ENCODE data around the gene NTM.
A peak's percentile ranks its signal among the peaks of the same experiment; 100 is the strongest.

Gene NTM

GRCh38 chr11:131571571-131571970 lies 201.2 kb downstream of the NTM start:
- no peak for DNase-seq

DNA sequence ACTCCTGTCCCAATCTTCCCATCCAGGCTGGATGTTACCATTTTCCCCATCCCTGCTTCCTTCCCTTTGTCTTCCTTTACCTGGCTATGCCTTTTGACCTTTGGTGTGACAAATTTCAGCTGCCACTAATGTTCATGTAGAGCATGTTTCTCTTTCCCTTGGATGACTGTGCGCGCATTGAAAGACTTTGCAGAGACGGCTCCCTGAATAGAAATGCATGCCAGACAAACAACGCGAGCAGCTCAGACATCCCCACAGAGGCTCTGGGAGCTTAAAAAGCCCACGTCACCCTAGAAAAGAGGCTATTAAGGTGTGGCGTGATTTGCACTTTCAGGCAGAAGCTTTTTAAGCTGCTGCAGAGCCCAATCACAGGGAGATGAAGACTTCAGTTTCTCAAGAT lies 202.0 kb downstream of the NTM start:
- DNase-seq = no peak

DNA sequence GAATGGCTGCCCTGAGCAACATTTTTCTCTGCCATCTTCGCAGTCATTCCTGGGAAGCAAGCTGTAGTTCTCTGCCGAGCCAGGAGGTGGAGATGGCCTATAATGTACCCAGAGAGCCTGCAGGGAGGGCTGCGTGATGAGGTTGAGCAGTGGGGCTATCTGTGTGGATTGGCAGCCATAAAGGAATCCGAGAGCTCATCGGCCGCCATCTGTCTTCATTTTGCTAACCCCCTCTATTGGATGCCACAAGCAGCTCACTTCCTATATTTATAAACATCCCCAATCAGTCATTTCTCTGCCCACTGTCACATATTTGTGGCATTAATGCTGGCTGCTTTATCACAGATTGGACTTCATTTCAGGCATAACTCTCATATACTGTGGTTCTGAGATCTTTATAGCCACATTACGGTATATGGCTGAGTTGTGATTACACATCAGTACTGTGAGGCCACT lies 209.5 kb downstream of the NTM start:
- peak in 1 of 2 donors; percentile 13 for DNase-seq

DNA sequence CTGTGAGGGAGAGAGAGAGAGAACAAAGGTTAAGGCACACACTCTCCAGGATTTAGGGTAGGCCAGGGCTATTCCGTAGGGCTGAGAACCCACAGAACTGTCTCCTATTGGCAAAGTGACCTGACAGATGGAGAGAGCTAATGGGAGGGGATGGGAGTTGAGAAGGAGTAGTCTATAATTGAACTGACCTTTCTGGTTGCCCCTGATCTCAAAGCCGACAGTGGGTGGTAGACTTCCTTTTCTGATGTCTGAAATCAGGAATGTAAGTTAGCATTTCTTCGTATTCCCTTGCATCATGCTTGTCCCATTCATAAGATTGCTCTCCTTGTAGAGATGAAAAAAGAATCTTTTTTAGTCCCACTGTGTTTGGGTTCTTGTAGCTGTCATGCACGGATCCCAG lies 210.1 kb downstream of the NTM start:
- no peak for DNase-seq

DNA sequence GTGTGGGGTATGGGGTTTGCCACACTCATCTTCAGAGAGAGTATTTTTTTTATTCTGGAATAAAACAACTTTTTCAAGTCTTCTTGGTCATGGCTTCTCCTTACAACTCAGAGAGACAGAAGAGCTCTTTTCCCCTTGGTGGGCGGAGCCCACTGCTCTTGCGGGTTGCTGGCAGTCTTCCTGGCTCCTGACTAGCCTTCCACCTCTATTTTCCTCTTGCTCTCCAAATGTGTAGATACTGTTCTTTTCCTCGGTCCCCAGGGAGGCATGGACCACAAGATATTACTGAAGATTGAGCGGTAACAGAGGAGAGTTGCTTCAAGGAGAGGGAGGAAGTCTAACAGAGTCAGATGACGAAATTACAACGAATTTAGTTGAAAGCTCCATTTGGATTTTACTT lies 210.6 kb downstream of the NTM start:
- no peak for DNase-seq

DNA sequence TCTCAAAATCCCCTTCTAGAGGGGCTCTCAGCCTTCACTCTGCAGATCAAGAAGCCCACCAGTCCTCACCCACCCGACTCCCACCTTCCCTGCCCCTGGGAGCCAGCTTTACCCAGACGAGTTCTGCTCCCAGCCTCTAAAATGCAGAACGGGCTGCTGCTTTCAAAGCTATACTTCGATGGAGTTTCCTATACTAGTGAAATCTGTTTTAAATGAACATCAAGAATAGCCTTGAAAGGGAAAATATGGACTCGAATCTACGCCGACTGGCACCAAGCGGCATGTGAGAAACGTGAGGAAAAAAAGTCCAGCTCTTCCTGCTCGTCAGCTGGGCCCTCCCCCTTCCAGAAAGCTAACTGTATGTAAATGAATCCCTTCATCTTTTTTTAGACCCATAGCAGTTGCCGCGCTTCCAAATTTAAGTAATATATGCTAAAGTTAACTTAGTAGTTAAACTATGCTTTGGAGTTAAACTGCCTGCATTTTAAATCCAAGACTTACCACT lies 211.7 kb downstream of the NTM start:
- DNase-seq = no peak

DNA sequence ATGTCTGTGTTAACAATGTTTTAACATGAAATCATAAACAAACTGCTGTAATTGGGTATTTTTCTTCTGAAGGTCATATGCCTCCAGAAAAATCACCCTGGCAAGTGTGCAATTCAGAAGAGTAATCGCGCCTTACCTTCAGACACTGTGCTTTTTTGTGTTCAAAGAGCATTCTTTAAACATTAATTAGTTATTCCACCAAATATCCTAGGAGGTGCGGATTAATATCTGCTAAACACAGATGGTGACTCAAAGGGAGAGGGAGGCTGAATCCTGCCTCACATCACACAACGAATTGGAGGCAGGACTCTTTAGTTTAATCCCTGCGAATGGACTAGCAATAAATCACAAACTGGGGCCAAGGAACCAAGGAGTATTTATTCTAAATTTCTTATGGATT lies 213.0 kb downstream of the NTM start:
- DNase-seq = no peak

- no peak for DNase-seq
These were observed 213.5 kb downstream of the NTM start for GRCh38 chr11:131583938-131584337.

GRCh38 chr11:131584785-131585592 lies 214.6 kb downstream of the NTM start:
- peak in 1 of 2 donors; percentile 34 for DNase-seq

- DNase-seq = no peak
These were observed 217.6 kb downstream of the NTM start for GRCh38 chr11:131588057-131588456.

DNA sequence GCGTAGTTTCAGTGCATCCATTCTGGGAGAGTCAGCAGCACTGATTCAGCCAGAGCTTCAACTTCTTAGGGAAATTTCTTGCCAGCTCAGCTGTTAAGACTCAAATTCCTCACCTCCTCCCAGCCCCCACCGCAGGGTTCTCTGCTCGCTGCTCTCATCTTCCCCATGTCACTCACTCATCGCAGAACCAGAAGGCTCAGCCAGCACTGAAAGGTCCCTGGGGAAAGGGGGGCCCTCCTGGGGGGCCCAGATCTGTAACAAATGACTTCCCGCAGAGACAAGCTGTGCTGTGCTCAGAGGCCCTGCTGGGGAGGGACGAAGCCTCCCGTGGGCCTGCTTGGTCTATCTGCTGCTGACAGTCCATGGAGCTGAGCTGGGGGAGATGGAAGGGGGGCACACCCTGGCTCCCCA lies 220.6 kb downstream of the NTM start:
- DNase-seq = no peak

DNA sequence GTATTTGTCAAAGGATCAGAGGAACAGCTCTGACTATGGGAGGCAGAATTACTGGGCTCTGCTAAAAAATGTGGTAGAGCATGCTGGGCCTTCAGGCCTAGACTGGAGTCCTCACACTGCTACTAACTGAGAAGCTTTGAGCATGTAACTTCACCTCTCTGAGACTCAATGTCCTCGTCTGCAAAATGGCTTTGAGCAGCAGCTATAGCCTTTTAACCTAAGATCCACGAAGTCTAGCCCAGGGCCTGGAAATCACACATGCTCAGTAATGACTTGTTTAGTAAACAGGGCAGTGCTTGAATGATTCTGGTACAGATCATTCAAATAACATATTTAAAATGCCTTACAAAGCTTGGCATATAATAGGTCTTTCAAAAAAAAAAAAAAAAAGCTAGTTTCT lies 221.7 kb downstream of the NTM start:
- no peak for DNase-seq

DNA sequence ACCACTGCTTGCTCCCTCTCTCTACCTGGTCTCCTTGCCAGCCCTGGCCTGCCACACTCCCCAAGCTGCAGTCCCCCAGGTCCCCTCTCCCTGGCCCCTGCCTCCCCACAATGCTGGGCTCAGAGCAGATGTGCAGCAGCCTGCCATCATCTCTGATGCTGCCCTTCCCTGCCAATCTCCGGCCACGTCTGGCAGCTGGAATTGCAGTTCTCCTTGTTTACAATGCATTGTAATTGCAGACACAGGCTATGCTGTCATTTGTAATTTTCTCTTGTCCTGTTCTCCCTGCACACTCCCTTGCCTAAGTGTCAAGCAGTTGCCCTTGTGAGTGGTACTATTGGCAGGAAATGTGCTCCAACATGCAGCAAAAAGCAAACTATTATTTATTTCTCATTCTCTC lies 222.3 kb downstream of the NTM start:
- DNase-seq = no peak

GRCh38 chr11:131593301-131593700 lies 222.9 kb downstream of the NTM start:
- no peak for DNase-seq

GRCh38 chr11:131595797-131596196 lies 225.4 kb downstream of the NTM start:
- DNase-seq = no peak

- DNase-seq = no peak
These were observed 227.5 kb downstream of the NTM start for GRCh38 chr11:131597890-131598289.

DNA sequence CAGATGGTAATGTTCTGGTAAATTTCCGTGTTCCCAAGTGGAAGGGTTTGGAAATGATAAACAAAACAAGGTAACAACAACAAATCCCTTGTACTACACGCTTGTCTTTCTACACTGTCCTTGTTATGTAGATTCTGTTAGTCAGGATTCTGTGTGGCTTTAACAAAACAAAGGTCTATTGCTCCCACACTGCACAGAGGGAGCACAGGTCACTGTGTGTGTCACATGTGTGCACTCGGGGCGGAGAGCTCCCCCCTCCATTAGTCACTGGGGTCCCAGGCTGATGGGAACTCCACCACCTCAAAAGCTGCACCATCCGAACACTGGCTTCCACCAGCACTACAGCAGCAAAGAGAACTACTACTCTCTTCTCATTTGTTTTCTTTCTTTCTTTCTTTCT lies 227.9 kb downstream of the NTM start:
- no peak for DNase-seq

DNA sequence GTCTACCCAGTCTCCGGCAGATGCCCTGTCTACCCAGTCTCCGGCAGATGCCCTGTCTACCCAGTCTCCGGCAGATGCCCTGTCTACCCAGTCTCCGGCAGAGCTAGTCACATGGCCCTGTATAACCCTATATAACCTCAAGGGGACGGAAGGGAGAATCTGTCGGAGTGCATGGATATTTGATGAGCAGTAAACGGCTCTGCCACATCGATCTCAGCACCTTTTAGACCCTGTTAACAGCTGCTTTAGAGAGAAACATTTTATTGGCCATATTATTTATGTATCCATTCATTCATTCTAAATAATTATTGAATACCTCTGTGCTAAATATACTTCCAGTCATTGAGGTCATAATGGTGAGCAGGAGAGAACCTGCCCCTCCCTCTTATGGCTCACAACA lies 228.9 kb downstream of the NTM start:
- DNase-seq = no peak

GRCh38 chr11:131600628-131601027 lies 230.2 kb downstream of the NTM start:
- no peak for DNase-seq

- DNase-seq = no peak
These were observed 231.2 kb downstream of the NTM start for GRCh38 chr11:131601586-131601985.

- no peak for DNase-seq
These were observed 232.0 kb downstream of the NTM start for GRCh38 chr11:131602431-131602830.

- DNase-seq = no peak
These were observed 236.5 kb downstream of the NTM start for GRCh38 chr11:131606811-131607335.

- peak in 1 of 2 donors; percentile 23 for DNase-seq
These were observed 238.9 kb downstream of the NTM start for GRCh38 chr11:131609337-131609736.

- DNase-seq = no peak
These were observed 239.5 kb downstream of the NTM start for GRCh38 chr11:131609921-131610320.

DNA sequence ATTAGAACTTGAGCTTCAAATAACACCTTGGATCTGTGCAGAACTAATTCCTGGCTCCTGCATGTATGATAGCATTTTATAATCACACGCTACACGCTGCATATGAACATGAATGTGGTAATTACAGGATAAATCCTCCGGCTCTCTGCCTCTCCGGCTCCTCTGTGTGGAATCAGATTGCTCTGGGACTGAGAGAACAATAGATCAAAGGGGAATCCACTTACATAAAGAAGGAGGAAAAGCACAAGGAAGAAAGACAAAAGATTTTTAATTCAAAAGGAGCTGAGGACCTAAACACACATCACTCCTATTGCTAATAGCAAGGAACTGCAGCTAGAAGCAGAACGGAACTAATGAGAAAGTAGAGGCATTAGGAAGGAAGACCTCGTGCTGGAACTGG lies 240.9 kb downstream of the NTM start:
- DNase-seq = no peak
